HEK293 (cell line): ENCODE measurements around the gene ARHGAP11A.

Source experiments
- CTCF ChIA-PET: fragments of 350-600 bp; formaldehyde crosslinking; extraction: SDS; loops from one replicate; lab custom pipeline; 2021; ENCODE audit warnings: antibody characterized with exemption; lab: Yijun Ruan, JAX
- POLR2A ChIA-PET: fragments of 300-600 bp; formaldehyde crosslinking; extraction: SDS; loops from one replicate; lab custom pipeline; 2020; ENCODE audit warnings: antibody characterized with exemption, inconsistent platforms; lab: Yijun Ruan, JAX
- H3K27ac ChIP-seq: fragments of 200-500 bp; sonication (Bioruptor generic); 2 replicates; pipeline ENCODE4 v1.5.1; 2014; ENCODE audit warnings: low read depth, low read length, control low read depth, inconsistent platforms; ENCODE audit errors: extremely low read depth
- H3K36me3 ChIP-seq, 2 experiments: fragments of 200-500 bp in 1 of 2; sonication (Bioruptor generic) in 1 of 2; 1 replicate in 1 of 2; 2 replicates in 1 of 2; pipeline ENCODE4 v1.5.1; 2014 to 2017; ENCODE audit warnings: inconsistent platforms in 2 of 2, low read length in 2 of 2; ENCODE audit not compliant: control insufficient read depth in 2 of 2, insufficient read depth in 1 of 2
- H3K4me1 ChIP-seq: fragments of 200-500 bp; sonication (Bioruptor generic); 2 replicates; pipeline ENCODE4 v1.5.1; 2014; ENCODE audit warnings: mild to moderate bottlenecking, low read length, inconsistent platforms; ENCODE audit not compliant: control insufficient read depth, insufficient read depth
- H3K4me3 ChIP-seq: 2 replicates; pipeline ENCODE4 v1.5.1; 2011; ENCODE audit warnings: low read depth, mild to moderate bottlenecking, control low read depth, low read length, moderate library complexity
- H3K9me3 ChIP-seq: fragments of 200-500 bp; sonication (Bioruptor generic); 2 replicates; pipeline ENCODE4 v1.5.1; 2014; ENCODE audit warnings: low read depth, low read length, inconsistent platforms; ENCODE audit not compliant: control insufficient read depth, insufficient read depth
- BCL6B ChIP-seq: fragments of 450-650 bp; formaldehyde crosslinking; IDR thresholded peaks from 2 replicates; pipeline ENCODE4 v1.5.1; 2017; ENCODE audit warnings: missing biosample characterization, missing genetic modification characterization
- CTCF ChIP-seq: fragments of 450-650 bp; formaldehyde crosslinking; IDR thresholded peaks from 2 replicates; pipeline ENCODE4 v1.5.1; 2016; ENCODE audit warnings: missing biosample characterization, missing genetic modification characterization
- FEZF1 ChIP-seq: fragments of 450-650 bp; formaldehyde crosslinking; IDR thresholded peaks from 2 replicates; pipeline ENCODE4 v1.5.1; 2016; ENCODE audit warnings: missing biosample characterization, missing genetic modification characterization
- IKZF3 ChIP-seq: fragments of 450-650 bp; IDR thresholded peaks from 2 replicates; pipeline ENCODE4 v1.5.0; 2018; ENCODE audit warnings: missing biosample characterization, mild to moderate bottlenecking, missing genetic modification characterization, moderate library complexity
- KLF8 ChIP-seq: fragments of 450-650 bp; formaldehyde crosslinking; IDR thresholded peaks from 2 replicates; pipeline ENCODE4 v1.5.1; 2016; ENCODE audit warnings: missing biosample characterization, missing genetic modification characterization
- PRDM4 ChIP-seq: fragments of 450-650 bp; formaldehyde crosslinking; IDR thresholded peaks from 2 replicates; pipeline ENCODE4 v1.5.1; 2017; ENCODE audit warnings: missing biosample characterization, missing genetic modification characterization
- REST ChIP-seq: fragments of 450-650 bp; formaldehyde crosslinking; IDR thresholded peaks from 2 replicates; pipeline ENCODE4 v1.5.1; 2016; ENCODE audit warnings: missing biosample characterization, missing genetic modification characterization
- SCRT2 ChIP-seq: fragments of 450-650 bp; formaldehyde crosslinking; IDR thresholded peaks from 2 replicates; pipeline ENCODE4 v1.5.1; 2016; ENCODE audit warnings: missing biosample characterization, missing genetic modification characterization
- SP7 ChIP-seq: fragments of 450-650 bp; formaldehyde crosslinking; IDR thresholded peaks from 2 replicates; pipeline ENCODE4 v1.5.1; 2016; ENCODE audit warnings: missing biosample characterization, missing genetic modification characterization
- WT1 ChIP-seq: fragments of 450-650 bp; formaldehyde crosslinking; IDR thresholded peaks from 2 replicates; pipeline ENCODE4 v1.5.1; 2016; ENCODE audit warnings: missing biosample characterization, missing genetic modification characterization
- ZBTB44 ChIP-seq: fragments of 450-650 bp; IDR thresholded peaks from 2 replicates; pipeline ENCODE4 v1.5.1; 2018; ENCODE audit warnings: missing biosample characterization, mild to moderate bottlenecking, missing genetic modification characterization
- ZEB2 ChIP-seq: fragments of 450-650 bp; formaldehyde crosslinking; IDR thresholded peaks from 2 replicates; pipeline ENCODE4 v1.5.1; 2016; ENCODE audit warnings: missing biosample characterization, missing genetic modification characterization
- ZFP37 ChIP-seq: fragments of 450-650 bp; formaldehyde crosslinking; IDR thresholded peaks from 2 replicates; pipeline ENCODE4 v1.5.1; 2016; ENCODE audit warnings: missing biosample characterization, missing genetic modification characterization
- ZNF133 ChIP-seq: fragments of 450-650 bp; formaldehyde crosslinking; IDR thresholded peaks from 2 replicates; pipeline ENCODE4 v1.5.1; 2016; ENCODE audit warnings: missing biosample characterization, missing genetic modification characterization
- ZNF266 ChIP-seq: fragments of 450-650 bp; formaldehyde crosslinking; IDR thresholded peaks from 2 replicates; pipeline ENCODE4 v1.5.1; 2016; ENCODE audit warnings: missing biosample characterization, missing genetic modification characterization, low read depth
- ZNF366 ChIP-seq: fragments of 450-650 bp; formaldehyde crosslinking; conservative IDR thresholded peaks from 2 replicates; pipeline ENCODE4 v1.5.1; 2016; ENCODE audit warnings: missing biosample characterization, missing genetic modification characterization
- ZNF394 ChIP-seq: fragments of 450-650 bp; formaldehyde crosslinking; IDR thresholded peaks from 2 replicates; pipeline ENCODE4 v1.5.1; 2016; ENCODE audit warnings: missing biosample characterization, missing genetic modification characterization, mild to moderate bottlenecking, moderate library complexity, borderline replicate concordance
- ZNF398 ChIP-seq: fragments of 450-650 bp; formaldehyde crosslinking; IDR thresholded peaks from 2 replicates; pipeline ENCODE4 v1.5.1; 2017; ENCODE audit warnings: missing biosample characterization, missing genetic modification characterization
- ZNF529 ChIP-seq: fragments of 450-650 bp; formaldehyde crosslinking; IDR thresholded peaks from 2 replicates; pipeline ENCODE4 v1.5.1; 2017; ENCODE audit warnings: missing genetic modification characterization, missing biosample characterization; ENCODE audit not compliant: insufficient replicate concordance
- ZNF561 ChIP-seq: fragments of 450-650 bp; IDR thresholded peaks from 2 replicates; pipeline ENCODE4 v1.5.1; 2018; ENCODE audit warnings: missing biosample characterization, missing genetic modification characterization, borderline replicate concordance
- ZNF843 ChIP-seq: fragments of 450-650 bp; formaldehyde crosslinking; IDR thresholded peaks from 2 replicates; pipeline ENCODE4 v1.5.1; 2016; ENCODE audit warnings: missing biosample characterization, missing genetic modification characterization
- ZSCAN30 ChIP-seq: fragments of 450-650 bp; IDR thresholded peaks from 2 replicates; pipeline ENCODE4 v1.5.1; 2018; ENCODE audit warnings: missing biosample characterization, mild to moderate bottlenecking, missing genetic modification characterization, moderate library complexity
- ZXDB ChIP-seq: fragments of 450-650 bp; formaldehyde crosslinking; IDR thresholded peaks from 2 replicates; pipeline ENCODE4 v1.5.1; 2016; ENCODE audit warnings: missing biosample characterization, missing genetic modification characterization

Gene ARHGAP11A

GRCh38 chr15:32646291-32646690 lies 31.0 kb downstream of the ARHGAP11A start:
- no peaks in the 10 kb centered on the region for H3K9me3 ChIP-seq
- H3K36me3 ChIP-seq: no peaks in the 10 kb centered on the region
- peaks cover 13% of the 10 kb centered on the region for H3K4me1 ChIP-seq
- H3K4me3 ChIP-seq: no peak overlapping the region
- peak overlapping the region; percentile 37; the same call in 1 of the 2 replicates for H3K27ac ChIP-seq
- POLR2A ChIA-PET: no interaction called here
- CTCF ChIA-PET: interaction anchor here (0.5 to 1.2 kb wide), 3 partner anchors 16 to 1745 kb away, joined by 3 to 4 read pairs (median 3); no protein-coding TSS in a partner anchor
- TF ChIP-seq REST (no peak), ZFP37 (no peak), FEZF1 (peak; percentile 57), ZNF561 (tag by site-specific recombination) (0 out of 2 replicates have a peak, but pooled peaks have one; percentile 47), ZNF266 (tag by site-specific recombination) (no peak), SP7 (tag by site-specific recombination) (peak; percentile 96), ZBTB44 (tag by site-specific recombination) (peak; percentile 28; the same call in 1 of the 2 replicates), KLF8 (tag by site-specific recombination) (peak; percentile 32; the same call in 1 of the 2 replicates), ZNF133 (tag by site-specific recombination) (no peak), ZXDB (tag by site-specific recombination) (0 out of 2 replicates have a peak, but pooled peaks have one; percentile 26), ZSCAN30 (tag by site-specific recombination) (0 out of 2 replicates have a peak, but pooled peaks have one; percentile 11), SCRT2 (tag by site-specific recombination) (no peak), ZNF843 (tag by site-specific recombination) (peak; percentile 75), PRDM4 (tag by site-specific recombination) (no peak), IKZF3 (tag by site-specific recombination) (peak; percentile 69), BCL6B (tag by site-specific recombination) (peak; percentile 74), ZNF398 (tag by site-specific recombination) (0 out of 2 replicates have a peak, but pooled peaks have one; percentile 9), ZEB2 (tag by site-specific recombination) (0 out of 2 replicates have a peak, but pooled peaks have one; percentile 23), ZNF394 (tag by site-specific recombination) (0 out of 2 replicates have a peak, but pooled peaks have one; percentile 29), WT1 (tag by site-specific recombination) (peak; percentile 99), ZNF529 (no peak), CTCF (tag by site-specific recombination) (no peak), ZNF366 (tag by site-specific recombination) (peak; percentile 81)
